H1 (cell line): ENCODE measurements around the gene FBXW5. TPM values are rescaled to one million over a fixed set of nuclear protein-coding genes. Genes with fewer than 3 reads are reported as not detected.

Experiments
- BRCA1 ChIP-seq: IDR thresholded peaks from 2 replicates; pipeline ENCODE4 v1.6.1; 2012; ENCODE audit warnings: low read depth, low read length, improper control_type of control experiment
- CBX8 ChIP-seq: fragments of 300-800, 300-1000 bp; sonication (generic); IDR thresholded peaks from 2 replicates; pipeline ENCODE4 v1.7.1; 2016; ENCODE audit warnings: low read depth, low read length, borderline replicate concordance
- CHD7 ChIP-seq: fragments of 300-600 bp; sonication (generic); IDR thresholded peaks from 2 replicates; pipeline ENCODE4 v1.7.1; 2012; ENCODE audit warnings: low read length, moderate library complexity, mild to moderate bottlenecking, inconsistent platforms; ENCODE audit not compliant: insufficient replicate concordance
- CREB1 ChIP-seq: IDR thresholded peaks from 2 replicates; pipeline ENCODE4 v1.6.1; 2012; ENCODE audit warnings: inconsistent platforms
- CTBP2 ChIP-seq: IDR thresholded peaks from 2 replicates; pipeline ENCODE4 v1.7.0; 2011; ENCODE audit warnings: borderline replicate concordance, mild to moderate bottlenecking, moderate library complexity, mixed read lengths, low read length; ENCODE audit not compliant: insufficient read depth, insufficient read length
- GTF2F1 ChIP-seq: IDR thresholded peaks from 2 replicates; pipeline ENCODE4 v1.6.1; 2012; ENCODE audit warnings: low read depth, low read length, improper control_type of control experiment, borderline replicate concordance
- POLR2AphosphoS5 ChIP-seq: IDR thresholded peaks from 2 replicates; pipeline ENCODE4 v1.6.1; 2011; ENCODE audit warnings: low read depth, low read length
- TEAD4 ChIP-seq: IDR thresholded peaks from 2 replicates; pipeline ENCODE4 v1.6.1; 2012; ENCODE audit warnings: low read depth, low read length, inconsistent platforms, mixed read lengths
- polyA plus RNA-seq, 7 experiments: library from polyadenylated mRNA; depleted of rRNA in 3 of 7; stranded (reverse) in 5 of 7; unstranded in 2 of 7; fragments of >200 nt in 5 of 7; fragments of 200-250 nt in 2 of 7; gene quantifications; 1 replicate in 5 of 7; 2 replicates in 1 of 7; 4 replicates in 1 of 7; pipeline versions ENCODE4 v1.2.1 to v1.2.3, GENCODE V29; 2011 to 2013; ENCODE audit warnings: missing spikeins in 2 of 7, mixed read lengths in 2 of 7
- total RNA-seq: library from RNA; stranded (reverse); fragmentation: NEBNext Ultra II Directional; extraction: Animal tissue kit (Norgen Biotek cat#: 25700); gene quantifications from 2 replicates; pipeline ENCODE4 v1.2.1, GENCODE V29; 2021

FBXW5 gene
- total and polyA plus RNA-seq, 2 of the 8 experiments (the other 6 are each of a cell fraction or from before 2014, with no cell fraction given) = 49.0 to 71.0 TPM

GRCh38 chr9:136935651-136936050, 8.9 kb downstream of the FBXW5 start (continued):
- no peak for TF ChIP-seq CHD7
- no peak for TF ChIP-seq POLR2AphosphoS5
- no peak for TF ChIP-seq GTF2F1
- no peak for TF ChIP-seq TEAD4
- TF ChIP-seq CREB1 = no peak
- TF ChIP-seq CBX8 = no peak
- TF ChIP-seq CTBP2 = no peak
- no peak for TF ChIP-seq BRCA1
